Neutrophil (primary cell): Measurements from ENCODE around the gene KCNIP1.

Experiments used
- H3K27ac ChIP-seq: fragments of 200-600 bp; sonication (generic); 2 replicates; pipeline ENCODE4 v1.5.1; 2016; ENCODE audit warnings: mild to moderate bottlenecking, moderate library complexity
- H3K27me3 ChIP-seq: fragments of 200-600 bp; sonication (generic); 2 replicates; pipeline ENCODE4 v1.6.0; 2016; ENCODE audit warnings: mild to moderate bottlenecking
- H3K36me3 ChIP-seq: fragments of 200-600 bp; sonication (generic); 2 replicates; pipeline ENCODE4 v1.5.1; 2017
- H3K4me1 ChIP-seq, 2 experiments: fragments of 200-600 bp in 1 of 2; sonication (generic) in 1 of 2; 1 replicate in 1 of 2; 2 replicates in 1 of 2; pipeline versions ENCODE4 v1.5.1 to v1.6.1; 2013 to 2016; ENCODE audit warnings: low read depth in 1 of 2, low read length in 1 of 2, mild to moderate bottlenecking in 1 of 2, moderate library complexity in 1 of 2; ENCODE audit not compliant: control insufficient read depth in 1 of 2, insufficient read depth in 1 of 2
- H3K4me3 ChIP-seq, 2 experiments: fragments of 200-600 bp in 1 of 2; sonication (generic) in 1 of 2; 1 replicate in 1 of 2; 2 replicates in 1 of 2; pipeline ENCODE4 v1.5.1; 2013 to 2016; ENCODE audit warnings: low read depth in 1 of 2, low read length in 1 of 2, mild to moderate bottlenecking in 1 of 2, moderate library complexity in 1 of 2
- H3K9me3 ChIP-seq: fragments of 200-600 bp; sonication (generic); 2 replicates; pipeline ENCODE4 v1.5.1; 2016
- TF ChIP-seq, protein P1 (sequence below): fragments of 200-600 bp; sonication (generic); IDR thresholded peaks from 2 replicates; pipeline ENCODE4 v1.5.1; 2016; ENCODE audit warnings: antibody characterized with exemption

KCNIP1 gene

GRCh38 chr5:170614720-170615119, 110.9 kb downstream of the KCNIP1 start:
- H3K27me3 ChIP-seq = peaks cover 10% of the 10 kb centered on the region
- no peaks in the 10 kb centered on the region for H3K9me3 ChIP-seq
- TF ChIP-seq, protein P1, sequence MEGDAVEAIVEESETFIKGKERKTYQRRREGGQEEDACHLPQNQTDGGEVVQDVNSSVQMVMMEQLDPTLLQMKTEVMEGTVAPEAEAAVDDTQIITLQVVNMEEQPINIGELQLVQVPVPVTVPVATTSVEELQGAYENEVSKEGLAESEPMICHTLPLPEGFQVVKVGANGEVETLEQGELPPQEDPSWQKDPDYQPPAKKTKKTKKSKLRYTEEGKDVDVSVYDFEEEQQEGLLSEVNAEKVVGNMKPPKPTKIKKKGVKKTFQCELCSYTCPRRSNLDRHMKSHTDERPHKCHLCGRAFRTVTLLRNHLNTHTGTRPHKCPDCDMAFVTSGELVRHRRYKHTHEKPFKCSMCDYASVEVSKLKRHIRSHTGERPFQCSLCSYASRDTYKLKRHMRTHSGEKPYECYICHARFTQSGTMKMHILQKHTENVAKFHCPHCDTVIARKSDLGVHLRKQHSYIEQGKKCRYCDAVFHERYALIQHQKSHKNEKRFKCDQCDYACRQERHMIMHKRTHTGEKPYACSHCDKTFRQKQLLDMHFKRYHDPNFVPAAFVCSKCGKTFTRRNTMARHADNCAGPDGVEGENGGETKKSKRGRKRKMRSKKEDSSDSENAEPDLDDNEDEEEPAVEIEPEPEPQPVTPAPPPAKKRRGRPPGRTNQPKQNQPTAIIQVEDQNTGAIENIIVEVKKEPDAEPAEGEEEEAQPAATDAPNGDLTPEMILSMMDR = no peak
- no peaks in the 10 kb centered on the region for H3K36me3 ChIP-seq
- H3K27ac ChIP-seq = no peak overlapping the region
- no peaks in the 10 kb centered on the region for H3K4me1 ChIP-seq
- no peak overlapping the region for H3K4me3 ChIP-seq

- Histone ChIP-seq H3K4me1 (no peaks in the 10 kb centered on the region), H3K9me3 (no peaks in the 10 kb centered on the region), H3K4me3 (no peak overlapping the region), H3K27ac (no peak overlapping the region), H3K27me3 (peaks cover 10% of the 10 kb centered on the region), H3K36me3 (no peaks in the 10 kb centered on the region)
- TF ChIP-seq, protein P1 = no peak
These were observed 114.0 kb downstream of the KCNIP1 start for GRCh38 chr5:170617533-170618490.

- TF ChIP-seq, protein P1 = no peak
- peaks cover 18% of the 10 kb centered on the region for H3K27me3 ChIP-seq
- no peaks in the 10 kb centered on the region for H3K36me3 ChIP-seq
- no peak overlapping the region for H3K4me3 ChIP-seq
- H3K9me3 ChIP-seq = no peaks in the 10 kb centered on the region
- H3K27ac ChIP-seq = no peak overlapping the region
- H3K4me1 ChIP-seq = no peaks in the 10 kb centered on the region
These were observed 116.0 kb downstream of the KCNIP1 start for GRCh38 chr5:170619869-170620268.

- no peaks in the 10 kb centered on the region for H3K4me1 ChIP-seq
- H3K4me3 ChIP-seq = no peak overlapping the region
- TF ChIP-seq, protein P1 = no peak
- H3K9me3 ChIP-seq = no peaks in the 10 kb centered on the region
- H3K27me3 ChIP-seq = peaks cover 10% of the 10 kb centered on the region
- H3K36me3 ChIP-seq = no peaks in the 10 kb centered on the region
- H3K27ac ChIP-seq = no peak overlapping the region
These were observed 119.1 kb downstream of the KCNIP1 start for GRCh38 chr5:170622933-170623332.

- Histone ChIP-seq H3K27ac (no peak overlapping the region), H3K4me1 (no peaks in the 10 kb centered on the region), H3K9me3 (no peaks in the 10 kb centered on the region), H3K36me3 (no peaks in the 10 kb centered on the region), H3K27me3 (peaks cover 7% of the 10 kb centered on the region), H3K4me3 (no peak overlapping the region)
- TF ChIP-seq, protein P1 = no peak
These were observed 119.9 kb downstream of the KCNIP1 start for GRCh38 chr5:170623576-170624181.
